ENCODE results near the gene HMGXB3.
"Not testable (repeated sequence)": the region's sequence is repeated elsewhere in the genome, so short reads cannot be mapped to it uniquely, and the experiment has no call there.

HMGXB3 gene

DNA sequence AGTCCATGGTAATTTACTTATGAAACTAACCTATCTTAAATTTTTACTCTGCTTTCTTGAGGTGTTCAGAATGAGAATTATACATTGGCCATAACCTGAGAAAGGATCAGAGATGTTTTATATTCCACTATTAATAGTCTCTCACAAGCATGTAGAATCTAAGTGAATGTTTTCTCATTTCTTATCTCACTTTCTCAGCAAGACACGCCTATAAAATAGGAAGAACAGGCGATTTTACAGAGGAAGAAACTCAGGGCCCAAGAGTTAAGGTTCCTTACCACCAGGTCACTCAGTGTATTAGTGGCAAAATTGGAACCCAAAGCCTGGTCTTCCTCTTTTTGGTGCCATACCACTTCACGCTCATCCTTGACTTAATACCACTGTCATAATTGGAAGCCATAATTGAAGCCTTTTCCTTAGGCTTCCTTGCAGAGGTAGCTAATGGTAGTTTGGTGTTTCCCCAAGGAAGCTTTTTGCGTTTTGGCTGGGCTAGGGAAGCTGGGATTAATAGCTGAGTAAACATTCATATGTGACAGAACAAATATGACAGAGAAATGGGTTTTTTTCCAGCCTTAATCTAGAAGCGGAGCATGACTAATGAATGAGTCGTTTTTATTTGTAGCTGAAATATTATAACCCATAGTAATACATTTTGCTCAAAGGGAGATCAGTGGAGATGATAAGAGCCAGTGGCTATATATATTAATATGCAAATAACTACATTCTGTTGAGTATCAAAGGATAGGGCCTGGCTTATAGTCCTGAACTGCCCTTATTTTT lies 16.9 kb downstream of the HMGXB3 start:
- DNase-seq (ENCODE audit: low read depth in 3 of 3): no peak

DNA sequence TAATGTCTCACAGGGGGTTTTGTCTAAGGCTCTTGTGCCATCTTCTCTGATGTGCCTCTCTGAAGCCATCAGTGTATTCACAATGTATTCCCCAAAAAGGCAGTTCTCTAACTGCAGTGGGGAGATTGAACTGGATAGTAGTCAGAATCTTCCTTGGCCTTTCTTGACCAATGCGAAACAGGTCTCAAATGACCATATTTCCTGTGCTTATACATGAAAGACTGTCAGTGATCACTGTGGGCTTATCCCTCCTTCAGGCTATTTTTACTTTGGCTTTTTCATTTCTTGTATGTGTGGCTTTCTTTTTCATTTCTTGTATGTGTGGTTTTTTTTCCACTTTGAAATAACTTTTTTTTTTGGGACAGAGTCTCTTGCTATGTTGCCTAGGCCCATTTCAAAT lies 19.7 kb downstream of the HMGXB3 start:
- no peak for DNase-seq (ENCODE audit: low read depth in 3 of 3)

DNA sequence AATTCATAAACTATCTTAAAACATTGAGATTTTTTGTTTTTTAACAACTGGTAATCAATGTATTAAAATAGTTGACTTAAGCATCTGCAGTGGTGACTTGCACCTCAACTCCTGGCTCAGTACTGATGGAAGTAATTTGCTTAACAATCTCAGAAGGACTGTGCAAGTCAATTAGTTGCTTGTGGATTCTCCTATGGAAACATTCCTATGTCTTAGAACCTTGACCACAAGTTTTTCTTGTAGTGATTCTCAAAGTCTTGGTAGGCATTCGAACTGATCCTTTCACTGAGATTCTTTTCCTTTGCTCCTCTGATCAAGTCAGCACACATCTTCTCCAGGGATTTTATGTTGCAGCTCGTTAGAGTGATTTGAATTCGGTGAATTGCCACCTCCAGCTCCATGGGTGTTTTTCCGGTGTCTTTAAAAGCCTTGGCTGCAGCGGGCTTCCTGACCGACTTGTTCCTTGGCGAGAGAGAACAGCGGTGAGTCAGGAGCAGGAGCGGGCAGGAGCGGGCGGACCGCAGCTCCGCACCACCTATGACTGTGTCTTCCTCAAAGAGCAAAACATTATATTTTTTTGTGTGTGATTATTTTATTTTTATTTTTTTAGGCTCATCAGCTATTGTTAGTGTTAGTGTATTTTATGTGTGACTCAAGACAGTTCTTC lies 21.1 kb downstream of the HMGXB3 start:
- DNase-seq (ENCODE audit: low read depth in 3 of 3): no peak

DNA sequence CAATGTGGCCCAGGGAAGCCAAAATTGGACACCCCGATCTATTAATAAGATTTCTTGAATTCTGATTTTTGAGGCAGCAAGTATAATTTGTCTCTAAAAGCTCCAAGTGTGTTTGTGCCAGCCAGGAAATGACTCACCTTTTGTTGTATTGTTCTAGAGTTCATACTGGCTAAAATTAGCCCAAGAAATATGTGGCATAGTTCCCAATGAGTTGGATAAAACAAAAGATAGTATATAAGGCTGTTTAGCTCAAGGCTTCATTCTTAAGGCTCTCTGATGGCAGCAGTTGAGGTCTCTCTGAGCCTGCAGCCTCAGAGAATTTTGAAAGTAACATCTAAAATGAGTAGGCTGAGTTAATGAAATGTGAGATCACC lies 21.6 kb downstream of the HMGXB3 start:
- DNase-seq (ENCODE audit: low read depth in 3 of 3): no peak

DNA sequence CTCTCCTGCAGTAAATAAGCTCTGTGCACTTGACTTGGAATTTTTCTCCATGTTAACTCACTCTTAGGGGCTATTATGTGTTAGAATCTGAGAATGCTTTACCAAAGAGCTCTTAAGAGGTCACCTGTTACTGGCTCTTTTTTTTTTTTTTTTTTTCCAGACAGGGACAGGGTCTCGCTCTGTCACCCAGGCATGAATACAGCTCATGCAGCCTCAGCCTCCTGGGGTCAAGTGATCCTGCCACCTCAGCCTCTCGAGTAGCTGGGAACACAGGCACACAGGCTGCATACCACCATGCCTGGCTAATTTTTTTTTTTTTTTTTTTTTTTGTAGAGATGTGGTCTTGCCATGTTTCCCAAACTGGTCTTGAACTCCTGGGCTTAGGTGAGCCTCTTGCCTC lies 22.1 kb downstream of the HMGXB3 start:
- no peak for DNase-seq (ENCODE audit: low read depth in 3 of 3)

DNA sequence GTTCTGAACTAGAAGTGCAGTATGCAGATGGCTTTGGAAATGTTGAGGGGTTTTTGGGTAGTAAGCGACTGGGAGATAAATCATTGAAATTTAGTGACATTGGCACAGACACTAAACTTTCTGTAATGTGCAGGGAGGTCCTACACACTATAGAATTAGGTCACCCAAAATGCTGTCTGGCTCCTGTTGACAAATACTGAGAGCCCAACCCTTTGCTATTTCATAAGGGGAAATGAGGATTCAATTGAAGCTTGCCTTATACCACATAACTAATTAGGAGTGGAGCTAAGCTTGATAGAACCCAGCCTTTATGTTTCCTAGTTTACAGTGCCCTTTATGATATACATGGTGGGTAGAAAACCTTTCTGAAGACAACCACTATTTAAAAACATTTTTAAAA lies 22.6 kb downstream of the HMGXB3 start:
- no peak for DNase-seq (ENCODE audit: low read depth in 3 of 3)

DNA sequence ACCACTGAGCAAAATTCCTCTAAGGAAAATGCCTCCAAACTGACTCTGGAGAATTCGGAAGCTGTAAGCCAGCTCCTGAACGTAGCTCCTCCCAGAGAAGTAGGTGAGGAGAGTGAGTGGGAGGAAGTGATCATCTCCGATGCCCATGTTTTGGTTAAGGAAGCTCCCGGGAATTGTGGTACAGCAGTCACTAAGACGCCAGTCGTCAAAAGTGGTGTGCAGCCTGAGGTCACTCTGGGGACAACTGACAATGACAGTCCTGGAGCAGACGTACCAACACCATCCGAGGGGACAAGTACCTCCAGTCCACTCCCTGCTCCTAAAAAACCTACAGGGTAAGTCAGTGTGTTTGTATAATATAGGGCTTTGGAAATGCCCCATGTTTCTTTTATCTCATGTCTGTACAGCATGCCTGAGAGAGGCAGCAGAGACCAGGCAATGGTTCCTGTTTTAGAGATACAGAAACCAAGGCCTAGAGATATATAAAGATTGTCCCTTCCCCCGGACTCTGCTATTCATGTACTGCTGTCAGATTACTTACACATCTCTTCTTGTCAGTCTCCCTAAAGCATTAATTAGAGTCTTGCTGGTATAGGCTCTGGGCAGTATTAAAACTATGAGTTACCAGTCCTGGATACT lies 23.9 kb downstream of the HMGXB3 start:
- DNase-seq (ENCODE audit: low read depth in 3 of 3): no peak

DNA sequence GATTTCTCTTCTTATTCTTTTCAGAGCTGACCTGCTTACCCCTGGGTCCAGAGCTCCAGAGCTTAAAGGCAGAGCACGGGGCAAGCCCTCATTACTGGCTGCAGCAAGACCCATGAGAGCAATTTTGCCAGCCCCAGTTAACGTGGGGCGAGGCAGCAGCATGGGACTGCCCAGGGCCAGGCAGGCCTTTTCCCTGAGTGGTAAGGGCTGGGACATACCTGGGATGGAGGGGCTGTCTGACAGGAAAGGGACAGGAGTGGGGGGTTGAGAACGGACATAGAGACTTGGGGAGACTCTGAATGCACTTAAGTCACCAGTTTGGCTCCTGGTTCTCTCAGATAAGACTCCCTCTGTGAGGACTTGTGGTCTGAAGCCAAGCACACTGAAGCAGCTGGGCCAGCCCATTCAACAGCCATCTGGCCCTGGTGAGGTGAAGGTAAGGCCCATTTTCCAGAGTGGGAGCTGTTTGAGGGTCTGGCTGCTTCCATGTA lies 26.2 kb downstream of the HMGXB3 start:
- no peak for DNase-seq (ENCODE audit: low read depth in 3 of 3)

DNA sequence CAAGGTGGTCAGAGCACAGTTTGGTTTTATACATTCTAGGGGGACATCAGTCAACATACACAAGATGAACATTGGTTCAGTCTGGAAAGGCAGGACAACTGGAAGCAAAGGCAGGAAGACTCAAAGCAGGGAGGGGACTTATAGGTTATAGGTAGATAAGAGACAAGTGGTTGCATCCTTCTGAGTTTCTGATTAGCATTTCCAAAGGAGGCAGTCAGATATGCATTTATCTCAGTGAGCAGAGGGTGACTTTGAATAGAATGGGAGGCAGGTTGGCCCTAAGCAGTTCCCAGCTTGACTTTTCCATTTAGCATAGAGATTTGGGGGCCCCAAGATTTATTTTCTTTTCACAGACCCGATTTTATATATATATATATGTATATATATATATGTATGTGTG lies 27.5 kb downstream of the HMGXB3 start:
- DNase-seq (ENCODE audit: low read depth in 3 of 3): not testable (repeated sequence)

DNA sequence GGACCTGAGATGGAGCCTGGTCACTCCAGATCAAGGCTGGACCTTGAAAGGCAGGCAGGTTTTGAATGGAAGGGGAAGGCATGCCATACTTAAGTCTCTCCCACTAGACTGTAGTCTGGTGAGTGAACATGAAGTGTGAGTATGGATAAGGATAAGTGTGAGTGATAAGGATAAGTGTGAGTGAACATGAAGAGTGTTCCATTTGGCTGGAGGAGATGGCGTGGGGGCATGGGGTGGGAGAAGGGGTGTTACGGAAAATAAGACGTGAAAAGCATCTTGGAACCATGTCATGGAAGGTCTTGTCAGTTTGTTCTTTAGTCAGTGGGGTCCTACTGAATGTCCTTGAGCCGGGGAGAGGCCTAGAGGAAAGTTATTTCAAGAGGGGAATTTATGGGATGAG lies 32.8 kb downstream of the HMGXB3 start:
- DNase-seq (ENCODE audit: low read depth in 3 of 3): no peak

DNA sequence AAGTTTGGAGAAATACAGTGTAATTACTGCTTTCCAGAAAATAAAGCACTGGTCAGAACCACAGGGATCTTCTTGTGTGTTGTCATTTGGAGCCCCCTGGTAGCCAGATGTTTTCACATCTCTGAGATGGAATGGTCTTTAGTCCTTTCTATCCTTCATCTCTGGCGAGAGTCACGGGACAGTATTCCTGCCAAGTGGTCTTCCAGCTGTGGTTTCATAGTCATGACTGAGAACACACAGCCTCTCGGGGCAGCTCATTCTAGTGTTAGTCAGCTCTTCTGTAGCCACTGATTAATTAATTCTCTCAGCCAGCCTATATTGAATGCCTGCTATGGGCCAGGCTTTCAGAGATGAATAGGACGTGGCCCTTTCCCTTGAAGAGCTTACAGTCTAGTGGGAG lies 34.1 kb downstream of the HMGXB3 start:
- no peak for DNase-seq (ENCODE audit: low read depth in 3 of 3)

DNA sequence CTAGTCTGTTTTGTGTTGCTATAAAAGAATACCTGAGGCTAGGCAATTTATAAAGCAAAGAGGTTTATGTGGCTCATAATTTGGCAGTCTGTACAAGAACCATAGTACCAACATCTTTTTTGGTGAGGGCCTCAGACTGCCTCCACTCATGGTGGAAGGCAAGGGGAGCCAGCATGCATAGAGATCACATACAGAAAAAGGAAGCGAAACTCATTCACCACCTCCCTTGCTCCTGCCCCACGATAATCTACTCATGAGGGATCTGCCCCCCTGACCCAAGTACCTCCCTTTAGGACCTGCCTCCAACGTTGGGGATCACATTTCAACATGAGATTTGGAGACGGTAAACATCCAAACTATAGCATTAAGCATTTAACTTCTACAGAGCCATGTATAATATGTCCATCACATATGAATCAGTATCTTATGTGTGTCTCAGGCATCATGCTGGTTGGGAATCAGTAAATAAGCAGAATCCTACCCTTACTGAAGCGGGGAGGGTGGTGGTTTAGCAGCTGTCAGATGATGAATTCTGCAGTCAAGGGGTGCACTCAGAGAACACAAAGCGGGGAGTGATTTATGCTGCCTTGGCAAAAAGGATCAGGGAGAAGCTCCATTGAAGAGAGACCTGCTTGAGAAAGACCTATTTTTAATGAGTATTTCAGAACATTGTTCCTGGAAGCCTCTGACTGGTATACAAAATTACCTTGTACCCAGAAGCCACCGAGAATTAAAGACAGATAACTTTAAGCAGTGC lies 34.8 kb downstream of the HMGXB3 start:
- no peak for DNase-seq (ENCODE audit: low read depth in 3 of 3)

DNA sequence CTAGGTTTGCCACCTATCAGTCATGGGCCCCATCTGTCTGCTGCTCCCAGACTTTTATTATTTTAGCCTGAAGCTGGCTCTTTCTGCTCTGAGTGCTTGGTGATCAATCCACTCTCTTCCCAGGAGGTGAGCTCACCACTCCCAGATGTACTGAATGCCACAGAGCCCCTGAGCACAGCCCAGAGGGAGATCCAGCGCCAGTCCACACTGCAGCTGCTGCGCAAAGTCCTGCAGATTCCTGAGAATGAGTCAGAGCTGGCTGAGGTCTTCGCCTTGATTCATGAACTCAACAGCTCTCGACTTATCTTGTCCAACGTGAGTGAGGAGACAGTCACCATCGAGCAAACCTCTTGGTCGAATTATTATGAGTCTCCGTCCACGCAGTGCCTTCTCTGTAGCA lies 36.0 kb downstream of the HMGXB3 start:
- DNase-seq (ENCODE audit: low read depth in 3 of 3): no peak

DNA sequence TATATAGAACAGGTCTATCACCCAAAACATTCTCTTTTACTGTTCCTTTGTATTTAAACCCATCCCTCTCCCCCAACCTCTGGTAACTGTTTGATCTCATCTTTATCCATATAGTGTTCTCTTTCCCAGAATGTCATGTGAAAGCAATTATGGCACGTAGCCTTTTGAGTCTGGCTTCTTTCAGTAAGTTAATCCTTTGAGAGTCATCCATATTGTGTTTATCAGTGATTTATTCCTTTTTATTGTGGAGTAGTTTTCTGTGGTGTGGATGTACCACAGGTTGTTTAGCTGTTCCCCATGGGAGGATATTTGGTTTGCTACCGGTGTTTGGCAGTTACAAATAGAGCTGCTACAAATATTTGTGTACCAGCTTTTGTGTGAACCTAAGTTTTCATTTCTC lies 38.0 kb downstream of the HMGXB3 start:
- no peak for DNase-seq (ENCODE audit: low read depth in 3 of 3)

DNA sequence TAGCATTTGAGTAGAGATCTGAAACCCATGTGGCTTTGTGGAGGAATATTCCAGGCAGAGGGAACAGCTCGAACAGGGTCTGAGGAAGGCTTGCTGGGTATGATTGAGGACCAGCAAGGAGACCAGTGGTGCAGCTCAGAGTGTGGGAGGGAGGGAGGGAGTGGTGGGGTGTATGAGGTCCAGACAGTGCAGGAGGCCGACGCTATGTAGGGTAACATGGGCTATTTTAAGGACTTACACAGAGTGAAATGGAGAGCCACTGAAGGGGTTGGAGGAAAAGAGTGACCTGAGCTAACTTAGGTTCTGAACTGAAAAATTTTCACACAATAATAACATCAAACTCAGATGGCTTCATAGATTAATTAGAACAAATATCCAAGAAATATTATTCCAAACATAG lies 41.9 kb downstream of the HMGXB3 start:
- no peak for DNase-seq (ENCODE audit: low read depth in 3 of 3)

DNA sequence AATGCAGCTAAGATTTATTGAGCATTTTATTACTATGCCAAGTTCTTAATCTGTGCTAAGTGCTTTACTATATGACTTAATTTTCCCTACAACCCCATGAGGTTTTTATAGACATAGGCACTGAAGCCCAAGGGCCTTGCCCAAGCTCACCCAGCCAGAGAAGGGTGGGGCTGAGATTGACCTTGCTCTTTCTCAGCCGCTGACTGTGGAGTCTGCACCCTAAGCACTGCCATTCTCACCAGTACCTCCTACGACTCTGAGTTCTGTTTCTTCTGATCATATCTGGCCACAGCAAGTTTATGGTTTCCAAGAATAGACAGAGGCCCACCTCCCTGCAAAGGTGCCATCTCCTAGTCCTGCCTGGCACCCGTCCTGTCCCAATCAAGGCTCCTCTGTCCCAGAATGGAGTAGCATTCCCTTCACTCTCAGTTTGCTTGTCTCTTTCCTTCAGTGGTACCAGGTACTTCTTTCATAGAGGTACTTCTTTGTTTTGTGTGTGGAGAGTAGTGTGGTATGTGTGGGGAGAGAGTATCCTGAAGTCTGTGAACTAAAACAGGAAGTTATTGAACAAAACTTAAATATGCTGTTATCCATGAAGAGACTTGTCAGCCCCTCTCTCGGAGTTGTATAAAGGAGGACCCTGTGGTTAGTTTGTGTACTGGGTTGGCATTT lies 43.3 kb downstream of the HMGXB3 start:
- DNase-seq (ENCODE audit: low read depth in 3 of 3): no peak

DNA sequence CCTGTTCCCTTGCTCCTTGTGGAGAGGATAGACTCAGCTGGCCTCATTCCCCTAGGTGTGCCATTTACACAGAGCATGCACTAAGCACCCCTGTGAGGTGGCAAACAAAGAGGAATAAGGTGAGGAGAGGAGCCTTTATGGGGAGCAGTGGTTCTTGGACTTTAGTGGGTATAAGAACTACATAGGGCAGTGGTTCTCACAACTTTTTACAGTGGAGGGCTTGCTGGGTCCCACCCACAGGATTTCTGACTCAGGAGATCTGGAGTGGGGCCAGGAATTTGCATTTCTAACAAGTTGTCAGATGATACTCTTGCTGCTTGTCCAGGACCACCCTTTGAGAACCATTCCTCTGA lies 43.8 kb downstream of the HMGXB3 start:
- DNase-seq (ENCODE audit: low read depth in 3 of 3): no peak

DNA sequence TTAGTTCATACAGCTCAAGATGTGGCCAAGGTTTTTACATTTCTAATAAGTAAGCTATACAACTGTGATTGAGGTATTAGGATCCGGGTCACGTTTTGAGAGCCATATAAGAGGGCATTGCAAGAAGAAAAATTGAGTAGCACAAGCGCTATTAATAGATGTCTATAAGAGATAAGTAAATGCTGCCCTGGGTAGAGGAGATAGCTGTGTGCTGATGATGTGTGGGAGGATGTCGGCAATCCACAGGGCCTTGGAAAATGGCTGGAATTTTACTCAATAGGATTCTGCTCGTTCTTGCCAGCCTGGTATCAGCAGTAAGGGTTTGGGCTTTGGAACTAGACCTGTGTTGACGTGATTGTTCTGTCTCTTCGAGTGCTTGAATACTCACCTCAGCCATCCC lies 44.2 kb downstream of the HMGXB3 start:
- DNase-seq (ENCODE audit: low read depth in 3 of 3): no peak

DNA sequence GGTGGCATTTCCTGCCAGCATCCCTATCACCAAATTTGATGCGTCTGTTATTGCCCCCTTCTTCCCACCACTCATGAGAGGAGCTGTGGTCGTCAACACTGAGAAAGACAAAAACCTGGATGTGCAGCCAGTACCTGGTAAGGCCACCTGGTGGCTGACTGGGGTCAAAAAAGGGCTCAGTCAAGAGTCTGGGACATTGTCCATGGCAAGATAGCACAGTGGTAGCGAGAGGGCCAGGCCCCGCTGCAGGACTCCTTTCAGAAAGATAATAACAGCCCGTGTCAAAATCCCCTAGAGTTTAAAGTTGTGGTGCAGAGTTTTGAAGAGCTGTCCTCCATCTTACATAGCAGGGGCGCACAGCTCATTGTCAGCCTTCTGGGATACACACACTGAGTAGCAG lies 45.0 kb downstream of the HMGXB3 start:
- no peak for DNase-seq (ENCODE audit: low read depth in 3 of 3)

DNA sequence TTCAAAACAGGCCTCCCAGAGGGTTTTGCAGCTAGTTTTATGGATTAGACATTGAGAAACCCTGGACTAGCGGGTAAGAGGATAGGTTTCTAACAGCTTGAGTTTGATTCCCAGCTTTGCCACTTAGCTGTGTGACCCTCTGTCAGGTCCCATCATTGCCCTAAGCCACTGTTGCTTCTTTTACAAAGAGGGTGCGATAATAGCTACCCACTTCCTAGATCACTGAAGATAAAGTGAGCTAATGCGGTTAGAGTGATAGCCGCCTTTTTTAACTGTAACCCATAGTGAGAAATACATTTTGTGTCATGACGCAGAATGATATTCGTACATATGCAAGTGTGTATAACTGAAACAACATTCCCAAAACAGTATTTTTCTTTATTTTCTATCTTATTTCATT lies 45.5 kb downstream of the HMGXB3 start:
- DNase-seq (ENCODE audit: low read depth in 3 of 3): no peak

DNA sequence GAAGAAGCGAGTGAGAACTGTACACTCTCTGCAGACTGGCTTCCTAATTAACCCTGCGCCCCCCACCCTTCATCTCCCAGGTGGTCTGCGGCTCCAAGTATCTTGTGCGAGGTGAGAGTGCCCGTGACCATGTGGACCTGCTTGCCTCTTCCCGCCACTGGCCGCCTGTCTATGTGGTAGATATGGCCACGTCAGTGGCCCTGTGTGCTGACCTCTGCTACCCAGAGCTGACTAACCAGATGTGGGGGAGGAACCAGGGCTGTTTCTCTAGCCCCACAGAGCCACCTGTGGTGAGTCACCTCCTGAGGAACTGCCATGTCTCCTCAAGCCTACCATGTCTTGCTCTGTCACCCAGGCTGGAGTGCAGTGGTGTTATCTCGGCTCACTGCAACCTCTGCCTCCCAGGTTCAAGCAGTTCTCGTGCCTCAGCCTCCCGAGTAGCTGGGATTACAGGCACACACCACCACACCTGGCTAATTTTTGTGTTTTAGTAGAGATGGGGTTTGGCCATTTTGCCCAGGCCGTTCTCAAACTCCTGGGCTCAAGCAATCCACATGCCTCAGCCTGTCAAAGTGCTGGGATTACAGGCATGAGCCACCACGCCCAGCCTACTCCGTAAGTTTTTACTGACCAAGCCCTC lies 49.8 kb downstream of the HMGXB3 start:
- not testable (repeated sequence) for DNase-seq (ENCODE audit: low read depth in 3 of 3)
